ENCODE data around the gene FASTK. TPM values are rescaled to one million over a fixed set of nuclear protein-coding genes. Genes with fewer than 3 reads are reported as not detected.

The FASTK gene
- total RNA-seq, 1 donor from 2014 or later = 22.4 TPM

- Histone ChIP-seq H3K79me2 (ENCODE audit: low read depth) (no peaks in the 10 kb centered on the region), H3K27me3 (no peaks in the 10 kb centered on the region), H3K9me3 (ENCODE audit: low read depth) (no peaks in the 10 kb centered on the region), H3K4me3 (no peak overlapping the region), H3K9ac (no peak overlapping the region), H3K27ac (no peak overlapping the region), H3K4me1 (no peaks in the 10 kb centered on the region), H3K36me3 (no peaks in the 10 kb centered on the region), H3F3A (ENCODE audit: low read depth) (no peaks in the 10 kb centered on the region), H4K20me1 (ENCODE audit: low read depth) (no peaks in the 10 kb centered on the region), H2AFZ (replicated peaks) (no peak overlapping the region), H3K4me2 (no peak overlapping the region)
- H3K4me1 Mint-ChIP-seq = peaks cover 9% of the 10 kb centered on the region
- peak overlapping the region; percentile 83 for H3K27ac Mint-ChIP-seq
- no peak for DNase-seq (ENCODE audit: low spot score)
- no peak for TF ChIP-seq EZH2 (IDR thresholded peaks at IDR 0.05)
- TF ChIP-seq EZH2phosphoT487 (IDR thresholded peaks at IDR 0.05) = no peak
- TF ChIP-seq, protein P1, sequence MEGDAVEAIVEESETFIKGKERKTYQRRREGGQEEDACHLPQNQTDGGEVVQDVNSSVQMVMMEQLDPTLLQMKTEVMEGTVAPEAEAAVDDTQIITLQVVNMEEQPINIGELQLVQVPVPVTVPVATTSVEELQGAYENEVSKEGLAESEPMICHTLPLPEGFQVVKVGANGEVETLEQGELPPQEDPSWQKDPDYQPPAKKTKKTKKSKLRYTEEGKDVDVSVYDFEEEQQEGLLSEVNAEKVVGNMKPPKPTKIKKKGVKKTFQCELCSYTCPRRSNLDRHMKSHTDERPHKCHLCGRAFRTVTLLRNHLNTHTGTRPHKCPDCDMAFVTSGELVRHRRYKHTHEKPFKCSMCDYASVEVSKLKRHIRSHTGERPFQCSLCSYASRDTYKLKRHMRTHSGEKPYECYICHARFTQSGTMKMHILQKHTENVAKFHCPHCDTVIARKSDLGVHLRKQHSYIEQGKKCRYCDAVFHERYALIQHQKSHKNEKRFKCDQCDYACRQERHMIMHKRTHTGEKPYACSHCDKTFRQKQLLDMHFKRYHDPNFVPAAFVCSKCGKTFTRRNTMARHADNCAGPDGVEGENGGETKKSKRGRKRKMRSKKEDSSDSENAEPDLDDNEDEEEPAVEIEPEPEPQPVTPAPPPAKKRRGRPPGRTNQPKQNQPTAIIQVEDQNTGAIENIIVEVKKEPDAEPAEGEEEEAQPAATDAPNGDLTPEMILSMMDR (IDR thresholded peaks at IDR 0.05) = no peak
- no peak overlapping the region for H3K4me3 Mint-ChIP-seq
- H3K36me3 Mint-ChIP-seq = no peaks in the 10 kb centered on the region
- peaks cover 2% of the 10 kb centered on the region for H3K27me3 Mint-ChIP-seq (ENCODE audit: insufficient read depth, low read depth)
- no peaks in the 10 kb centered on the region for H3K9me3 Mint-ChIP-seq
Observed at GRCh38 chr7:151038951-151039849, 41.4 kb downstream of the FASTK start.

DNA sequence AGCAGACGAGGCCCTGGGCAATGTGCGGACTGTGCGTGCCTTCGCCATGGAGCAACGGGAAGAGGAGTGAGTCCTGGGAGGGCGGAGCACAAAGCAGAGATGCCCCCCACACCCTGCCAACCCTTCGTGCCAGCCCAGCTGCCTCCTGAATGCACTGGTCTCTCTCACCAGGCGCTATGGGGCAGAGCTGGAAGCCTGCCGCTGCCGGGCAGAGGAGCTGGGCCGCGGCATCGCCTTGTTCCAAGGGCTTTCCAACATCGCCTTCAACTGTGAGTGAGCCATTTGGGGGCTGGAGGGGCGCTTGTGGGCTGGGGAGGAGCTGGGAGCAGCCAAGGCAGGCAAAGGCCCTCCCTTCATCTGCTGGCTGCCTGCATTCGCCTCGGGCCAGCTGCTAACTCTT, 44.7 kb downstream of the FASTK start:
- Histone ChIP-seq H4K20me1 (ENCODE audit: low read depth) (no peaks in the 10 kb centered on the region), H3K79me2 (ENCODE audit: low read depth) (no peaks in the 10 kb centered on the region), H3K4me1 (no peaks in the 10 kb centered on the region), H3K27ac (no peak overlapping the region), H3F3A (ENCODE audit: low read depth) (no peaks in the 10 kb centered on the region), H2AFZ (replicated peaks) (no peak overlapping the region), H3K9ac (no peak overlapping the region), H3K9me3 (ENCODE audit: low read depth) (no peaks in the 10 kb centered on the region), H3K27me3 (no peaks in the 10 kb centered on the region), H3K4me2 (no peak overlapping the region), H3K36me3 (no peaks in the 10 kb centered on the region), H3K4me3 (no peak overlapping the region)
- no peak overlapping the region for H3K27ac Mint-ChIP-seq
- no peak overlapping the region for H3K4me3 Mint-ChIP-seq
- H3K9me3 Mint-ChIP-seq = no peaks in the 10 kb centered on the region
- TF ChIP-seq, protein P1 (IDR thresholded peaks at IDR 0.05) = no peak
- TF ChIP-seq EZH2phosphoT487 (IDR thresholded peaks at IDR 0.05) (no peak), EZH2 (IDR thresholded peaks at IDR 0.05) (no peak)
- peaks cover 12% of the 10 kb centered on the region for H3K4me1 Mint-ChIP-seq
- no peak for DNase-seq (ENCODE audit: low spot score)
- peaks cover 4% of the 10 kb centered on the region for H3K36me3 Mint-ChIP-seq
- H3K27me3 Mint-ChIP-seq (ENCODE audit: insufficient read depth, low read depth) = peaks cover 2% of the 10 kb centered on the region

DNA sequence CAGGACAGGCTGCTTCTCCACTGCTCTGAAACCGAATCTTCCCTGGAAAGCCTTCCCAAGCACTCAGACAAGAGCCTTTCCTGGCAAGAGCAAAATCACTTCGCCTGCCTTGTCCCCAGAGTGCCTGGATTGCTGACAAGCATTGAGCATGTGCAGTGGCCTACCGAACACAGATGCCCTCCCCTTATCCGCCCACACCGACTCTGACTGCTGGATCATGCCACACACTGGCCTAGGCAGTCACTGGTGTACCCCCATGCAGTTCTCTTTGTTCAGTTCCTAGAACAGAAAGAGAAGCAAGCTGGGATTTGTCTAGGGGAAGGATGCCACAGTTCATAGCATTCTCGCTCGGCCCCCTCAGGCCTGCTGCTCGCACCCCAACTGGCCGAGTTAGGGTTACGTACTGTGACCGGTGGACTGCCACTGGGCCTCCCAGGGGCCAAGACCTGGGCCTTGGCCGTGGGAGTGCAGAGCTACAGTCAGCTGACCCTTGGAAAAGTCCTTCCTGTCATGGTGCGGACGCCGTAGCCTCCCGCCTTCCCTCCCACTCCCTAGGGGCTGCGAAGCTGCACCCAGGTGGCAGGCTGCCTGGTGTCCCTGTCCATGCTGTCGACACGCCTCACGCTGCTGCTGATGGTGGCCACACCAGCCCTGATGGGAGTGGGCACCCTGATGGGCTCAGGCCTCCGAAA, 45.4 kb downstream of the FASTK start:
- Histone ChIP-seq H2AFZ (replicated peaks) (no peak overlapping the region), H3K9me3 (ENCODE audit: low read depth) (no peaks in the 10 kb centered on the region), H3K9ac (no peak overlapping the region), H4K20me1 (ENCODE audit: low read depth) (no peaks in the 10 kb centered on the region), H3F3A (ENCODE audit: low read depth) (no peaks in the 10 kb centered on the region), H3K79me2 (ENCODE audit: low read depth) (no peaks in the 10 kb centered on the region), H3K36me3 (no peaks in the 10 kb centered on the region), H3K27me3 (no peaks in the 10 kb centered on the region), H3K4me2 (no peak overlapping the region), H3K4me3 (no peak overlapping the region), H3K27ac (no peak overlapping the region), H3K4me1 (no peaks in the 10 kb centered on the region)
- H3K4me1 Mint-ChIP-seq = peaks cover 12% of the 10 kb centered on the region
- H3K9me3 Mint-ChIP-seq = no peaks in the 10 kb centered on the region
- DNase-seq (ENCODE audit: low spot score) = no peak
- H3K36me3 Mint-ChIP-seq = peaks cover 4% of the 10 kb centered on the region
- H3K4me3 Mint-ChIP-seq = no peak overlapping the region
- H3K27me3 Mint-ChIP-seq (ENCODE audit: insufficient read depth, low read depth) = peaks cover 2% of the 10 kb centered on the region
- TF ChIP-seq EZH2phosphoT487 (IDR thresholded peaks at IDR 0.05) (no peak), EZH2 (IDR thresholded peaks at IDR 0.05) (no peak)
- TF ChIP-seq, protein P1 (IDR thresholded peaks at IDR 0.05) = no peak
- H3K27ac Mint-ChIP-seq = no peak overlapping the region
